ENCODE results near the gene NPC1L1. TPM values are rescaled to one million over a fixed set of nuclear protein-coding genes. Genes with fewer than 3 reads are reported as not detected.
A peak's percentile ranks its signal among the peaks of the same experiment; 100 is the strongest.

Gene NPC1L1
- total and polyA plus RNA-seq, 2 of the 4 experiments (the other 2 are of a cell fraction), result 0.07 TPM; not detected in 1

GRCh38 chr7:44471436-44471835 is 69.7 kb downstream of the NPC1L1 start:
- Histone ChIP-seq H3K4me2 (ENCODE audit: low read depth, low read length) (no peak overlapping the region), H3K4ac (ENCODE audit: low read depth, low read length) (no peak overlapping the region), H4K8ac (ENCODE audit: low read depth in 2 of 2, low read length in 2 of 2) (no peak overlapping the region), H3K79me1 (ENCODE audit: low read depth in 1 of 2, low read length in 2 of 2) (peaks cover 49 to 82% of the 10 kb centered on the region in 2 experiments), H3K27me3 (ENCODE audit: control insufficient read depth, insufficient read depth, low read length) (no peaks in the 10 kb centered on the region), H2BK15ac (ENCODE audit: low read depth, low read length) (no peak overlapping the region), H3K4me3 (ENCODE audit: insufficient read depth, low read depth, low read length) (no peak overlapping the region), H3K14ac (replicated peaks; ENCODE audit: low read depth, low read length) (no peak overlapping the region), H2AK5ac (ENCODE audit: low read depth, low read length) (no peak overlapping the region; the same call in 1 of the 2 replicates), H3K9me3 (ENCODE audit: control insufficient read depth, insufficient read depth, low read length) (no peaks in the 10 kb centered on the region), H3K9me1 (ENCODE audit: insufficient read depth, low read length) (peaks cover 22% of the 10 kb centered on the region), H3K36me3 (ENCODE audit: control insufficient read depth, insufficient read depth, low read length) (peaks cover 29% of the 10 kb centered on the region), H3K56ac (ENCODE audit: extremely low read depth, insufficient read depth, low read length) (no peak overlapping the region), H2BK20ac (ENCODE audit: low read depth, low read length) (no peak overlapping the region), H3K23ac (ENCODE audit: low read depth, low read length) (0 out of 2 replicates have a peak overlapping the region, but pooled peaks have one; percentile 20), H3K9ac (ENCODE audit: low read depth, low read length) (no peak overlapping the region), H2BK120ac (ENCODE audit: low read depth, low read length) (no peak overlapping the region), H2BK5ac (ENCODE audit: low read depth, low read length, poor library complexity, severe bottlenecking) (no peak overlapping the region), H4K5ac (ENCODE audit: low read depth, low read length) (no peak overlapping the region), H2AFZ (replicated peaks; ENCODE audit: low read length, poor library complexity) (no peak overlapping the region), H3K18ac (ENCODE audit: low read depth, low read length) (no peak overlapping the region), H4K91ac (ENCODE audit: insufficient read depth, low read depth, low read length) (no peak overlapping the region), H3K4me1 (ENCODE audit: control insufficient read depth, insufficient read depth, low read length) (peaks cover 14% of the 10 kb centered on the region), H3K27ac (ENCODE audit: insufficient read depth, low read length) (no peak overlapping the region), H2AK9ac (replicated peaks; ENCODE audit: low read depth, low read length, poor library complexity) (no peak overlapping the region), H4K20me1 (ENCODE audit: insufficient read depth, low read length) (peaks cover 32% of the 10 kb centered on the region; the same call in 1 of the 2 replicates)
- in situ Hi-C loops (cut with MboI; ENCODE audit: low sequenced_read_pairs) (no loop called here), intact Hi-C loops (cut with micrococcal nuclease) (no loop called here), dilution Hi-C loops (cut with HindIII; ENCODE audit: low sequenced_read_pairs, unreplicated experiment) (no loop called here)
- ATAC-seq (ENCODE audit: low read depth) (no peak), DNase-seq (no peak)
- no TSS peak for BruUV-seq (replicated peaks)
- no peak for TF ChIP-seq CEBPB (IDR thresholded peaks at IDR 0.05; ENCODE audit: low read depth, low read length)
- TF ChIP-seq RAD21 (IDR thresholded peaks at IDR 0.05; ENCODE audit: low read length), result no peak
- no peak for TF ChIP-seq USF2 (IDR thresholded peaks at IDR 0.05; ENCODE audit: low read depth, low read length)
- no peak for TF ChIP-seq MAZ (IDR thresholded peaks at IDR 0.05; ENCODE audit: borderline replicate concordance, low read depth, low read length)
- TF ChIP-seq FOS (IDR thresholded peaks at IDR 0.05; ENCODE audit: low read depth, low read length), result no peak
- WGBS, 2 experiments (ENCODE audit: extremely low coverage in 2 of 2, insufficient read length in 1 of 2), result 100% methylated on average over 1 of the region's 1 CpG; no CpG with 5 or more reads in 1 of the 2 experiments
- CTCF ChIA-PET, result no interaction called here
- POLR2A ChIA-PET (ENCODE audit: unreplicated experiment), result no interaction called here
